Rectal smooth muscle tissue (tissue), 1 donor: ENCODE measurements around the gene HBM.
"Not testable (repeated sequence)": the region's sequence is repeated elsewhere in the genome, so short reads cannot be mapped to it uniquely, and the experiment has no call there.

Source experiments
- H3K27ac ChIP-seq: one replicate; pipeline ENCODE4 v1.7.0; 2013; ENCODE audit warnings: low read depth, low read length, inconsistent platforms
- H3K27me3 ChIP-seq: one replicate; pipeline ENCODE4 v1.7.0; 2013; ENCODE audit warnings: low read length; ENCODE audit not compliant: control insufficient read depth, insufficient read depth
- H3K36me3 ChIP-seq: one replicate; pipeline ENCODE4 v1.7.0; 2013; ENCODE audit warnings: low read length; ENCODE audit not compliant: control insufficient read depth, insufficient read depth
- H3K4me1 ChIP-seq: one replicate; pipeline ENCODE4 v1.7.0; 2013; ENCODE audit warnings: low read length; ENCODE audit not compliant: control insufficient read depth, insufficient read depth
- H3K4me3 ChIP-seq: one replicate; pipeline ENCODE4 v1.7.0; 2013; ENCODE audit warnings: low read length
- H3K9ac ChIP-seq: one replicate; pipeline ENCODE4 v1.7.0; 2013; ENCODE audit warnings: low read length

The HBM gene

GRCh38 chr16:165539-166374, at the start of gene HBM:
TSS of gene HBM (plus strand) at chr16:165978. CDS start at chr16:165998, 20 bp downstream.
- H3K9ac ChIP-seq: no peak within 1 kb of the TSS
- H3K36me3 ChIP-seq: no peaks in the 10 kb centered on the region
- H3K27ac ChIP-seq: no peak within 1 kb of the TSS
- peak within 1 kb of the TSS; percentile 29 for H3K4me3 ChIP-seq
- H3K4me1 ChIP-seq: no peaks in the 10 kb centered on the region
- H3K27me3 ChIP-seq: peaks cover 33% of the 10 kb centered on the region

DNA sequence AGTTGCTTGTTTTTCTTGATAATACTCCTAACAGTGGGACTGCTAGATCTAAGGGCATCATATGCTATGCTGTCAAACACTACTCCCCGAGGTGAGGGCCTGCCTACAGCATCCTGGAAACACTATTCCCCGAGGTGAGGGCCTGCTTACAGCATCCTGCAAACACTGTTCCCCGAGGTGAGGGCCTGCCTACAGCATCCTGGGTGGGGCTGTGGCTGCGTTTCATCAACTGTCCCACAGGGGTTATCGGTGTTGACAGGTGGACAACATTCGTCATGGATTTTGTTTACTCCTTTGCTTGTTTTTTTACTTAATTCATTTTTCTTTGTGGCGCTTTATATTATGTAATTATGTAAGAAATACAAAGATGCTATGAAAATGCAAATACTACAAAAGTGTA, 49.8 kb upstream of the HBM start:
- Histone ChIP-seq H3K4me3 (no peak overlapping the region), H3K27me3 (no peaks in the 10 kb centered on the region), H3K9ac (no peak overlapping the region), H3K27ac (no peak overlapping the region), H3K4me1 (peaks cover 3% of the 10 kb centered on the region), H3K36me3 (peaks cover 2% of the 10 kb centered on the region)

DNA sequence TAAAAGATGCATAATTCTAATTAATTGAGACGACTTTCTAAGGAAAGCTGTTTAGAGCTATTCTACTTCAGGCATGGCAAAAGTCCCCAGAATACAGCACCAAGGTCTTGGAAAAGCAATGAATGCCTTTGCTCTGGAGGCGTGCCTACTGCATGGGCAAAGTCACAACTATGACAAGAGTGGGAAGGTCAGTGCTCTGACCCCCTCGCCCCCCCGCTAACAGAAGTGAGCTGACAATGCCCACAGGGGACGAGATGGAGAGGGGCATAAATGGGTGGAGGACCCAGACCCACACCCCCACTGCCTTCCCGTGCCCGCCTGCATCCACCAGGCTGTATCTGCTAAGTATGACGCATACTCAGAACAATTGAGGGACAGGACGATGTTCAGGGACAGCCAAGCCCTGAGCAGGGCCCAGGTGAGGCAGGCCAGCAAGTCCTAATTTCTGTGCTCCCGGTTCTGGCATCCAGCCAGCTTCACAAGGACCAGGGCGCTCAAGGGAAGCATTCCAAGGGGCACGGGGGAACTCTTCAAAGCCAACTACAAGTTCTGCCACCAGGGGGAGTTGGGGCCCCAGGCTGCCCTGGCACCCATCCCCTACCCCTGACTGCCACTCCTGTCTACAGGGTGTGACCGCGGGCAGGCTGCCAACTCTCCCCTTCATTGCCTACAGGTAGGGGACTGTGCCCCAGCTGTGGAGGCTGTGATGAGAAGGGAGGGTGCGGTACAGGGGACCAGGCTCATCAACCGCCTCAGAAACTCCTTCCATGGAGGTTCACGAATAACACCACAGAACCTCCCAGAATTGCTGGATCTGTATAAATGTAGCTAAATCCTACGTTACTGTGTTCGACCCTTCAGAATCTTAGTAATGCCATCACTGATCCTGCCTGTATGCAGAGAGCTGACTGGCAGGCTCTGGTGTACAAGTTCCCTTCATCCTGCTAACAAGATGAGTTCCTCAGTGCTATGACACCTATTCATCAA, 48.1 kb upstream of the HBM start:
- Histone ChIP-seq H3K4me3 (no peak overlapping the region), H3K27me3 (no peaks in the 10 kb centered on the region), H3K27ac (no peak overlapping the region), H3K36me3 (peaks cover 2% of the 10 kb centered on the region), H3K9ac (no peak overlapping the region), H3K4me1 (peaks cover 3% of the 10 kb centered on the region)

- peaks cover 3% of the 10 kb centered on the region for H3K36me3 ChIP-seq
- H3K9ac ChIP-seq: no peak overlapping the region
- no peak overlapping the region for H3K4me3 ChIP-seq
- H3K4me1 ChIP-seq: peaks cover 3% of the 10 kb centered on the region
- H3K27ac ChIP-seq: no peak overlapping the region
- no peaks in the 10 kb centered on the region for H3K27me3 ChIP-seq
Measured at GRCh38 chr16:118857-119256, 46.9 kb upstream of the HBM start.

GRCh38 chr16:119295-119694, 46.5 kb upstream of the HBM start:
- peaks cover 3% of the 10 kb centered on the region for H3K36me3 ChIP-seq
- no peak overlapping the region for H3K9ac ChIP-seq
- H3K27ac ChIP-seq: no peak overlapping the region
- peaks cover 3% of the 10 kb centered on the region for H3K4me1 ChIP-seq
- H3K4me3 ChIP-seq: no peak overlapping the region
- no peaks in the 10 kb centered on the region for H3K27me3 ChIP-seq

GRCh38 chr16:119835-120491, 45.8 kb upstream of the HBM start:
- Histone ChIP-seq H3K4me1 (peaks cover 3% of the 10 kb centered on the region), H3K27ac (no peak overlapping the region), H3K9ac (no peak overlapping the region), H3K36me3 (peaks cover 3% of the 10 kb centered on the region), H3K4me3 (no peak overlapping the region), H3K27me3 (no peaks in the 10 kb centered on the region)

DNA sequence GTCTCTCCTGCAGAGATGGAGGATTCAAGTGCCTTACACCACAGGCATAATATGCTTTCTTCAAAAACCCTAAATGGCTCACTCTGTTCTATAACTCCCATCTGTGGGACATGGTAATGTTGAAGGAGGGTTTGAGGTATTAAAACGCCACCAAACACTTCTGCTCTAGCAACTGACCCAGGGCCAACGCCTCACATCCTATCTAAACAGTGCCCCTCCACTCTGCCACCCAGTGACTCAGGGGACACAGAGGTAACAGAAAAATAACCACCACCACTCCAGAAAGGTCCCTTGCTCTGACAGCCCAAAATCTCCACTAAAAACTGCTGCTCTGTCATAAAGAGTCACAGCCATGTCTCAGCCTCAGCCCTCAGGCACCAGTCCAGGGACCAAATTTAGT, 45.0 kb upstream of the HBM start:
- no peaks in the 10 kb centered on the region for H3K27me3 ChIP-seq
- peaks cover 3% of the 10 kb centered on the region for H3K36me3 ChIP-seq
- peaks cover 3% of the 10 kb centered on the region for H3K4me1 ChIP-seq
- no peak overlapping the region for H3K27ac ChIP-seq
- H3K9ac ChIP-seq: no peak overlapping the region
- H3K4me3 ChIP-seq: no peak overlapping the region

- Histone ChIP-seq H3K27ac (no peak overlapping the region), H3K9ac (no peak overlapping the region), H3K27me3 (no peaks in the 10 kb centered on the region), H3K4me3 (no peak overlapping the region), H3K4me1 (peaks cover 3% of the 10 kb centered on the region), H3K36me3 (peaks cover 3% of the 10 kb centered on the region)
Measured at GRCh38 chr16:122361-122760, 43.4 kb upstream of the HBM start.

GRCh38 chr16:123558-124350, 42.0 kb upstream of the HBM start:
- H3K27me3 ChIP-seq, H3K4me3 ChIP-seq, H3K9ac ChIP-seq, H3K36me3 ChIP-seq, H3K27ac ChIP-seq, H3K4me1 ChIP-seq: not testable (repeated sequence)

- Histone ChIP-seq H3K27me3 (no peaks in the 10 kb centered on the region), H3K4me3 (no peak overlapping the region)
Measured at GRCh38 chr16:125011-125410, 40.8 kb upstream of the HBM start.

GRCh38 chr16:129075-129474, 36.7 kb upstream of the HBM start:
- Histone ChIP-seq H3K9ac (no peak overlapping the region), H3K36me3 (no peaks in the 10 kb centered on the region), H3K27me3 (no peaks in the 10 kb centered on the region), H3K4me1 (no peaks in the 10 kb centered on the region), H3K4me3 (no peak overlapping the region), H3K27ac (no peak overlapping the region)

More at GRCh38 chr16:125011-125410, 40.8 kb upstream of the HBM start:
- no peak overlapping the region for H3K9ac ChIP-seq
- H3K36me3 ChIP-seq: peaks cover 3% of the 10 kb centered on the region
- H3K27ac ChIP-seq: no peak overlapping the region
- H3K4me1 ChIP-seq: no peaks in the 10 kb centered on the region
